ENCODE measurements around the gene PROSER2. TPM values are rescaled to one million over a fixed set of nuclear protein-coding genes. Genes with fewer than 3 reads are reported as not detected.

PROSER2 gene
- total and polyA plus RNA-seq, 4 donors, result 6.5 to 24.9 (median 9.9) TPM

- 79% methylated on average over 7 of the region's 7 CpGs for WGBS
- no peak overlapping the region for H3K9ac ChIP-seq (ENCODE audit: low read depth in 1 of 2, low read length in 2 of 2)
- no peak overlapping the region for H3K4me3 ChIP-seq (ENCODE audit: low read depth in 1 of 3, low read length in 3 of 3)
- DNase-seq (ENCODE audit: low spot score), result no peak
- H3K36me3 ChIP-seq (ENCODE audit: control insufficient read depth in 4 of 4, insufficient read depth in 3 of 4, low read depth in 1 of 4, low read length in 3 of 4), result no peaks in the 10 kb centered on the region
- H3K27ac ChIP-seq (ENCODE audit: low read depth in 1 of 2, low read length in 2 of 2), result no peak overlapping the region
- no peaks in the 10 kb centered on the region for H3K27me3 ChIP-seq (ENCODE audit: control insufficient read depth in 4 of 4, insufficient read depth in 4 of 4, low read length in 3 of 4)
- TF ChIP-seq YY1 (IDR thresholded peaks at IDR 0.05), result no peak
- no peak for TF ChIP-seq ATF3 (IDR thresholded peaks at IDR 0.05)
- TF ChIP-seq SP1 (IDR thresholded peaks at IDR 0.05), result no peak
- no peak for TF ChIP-seq JUND (IDR thresholded peaks at IDR 0.05)
- TF ChIP-seq, protein P1, sequence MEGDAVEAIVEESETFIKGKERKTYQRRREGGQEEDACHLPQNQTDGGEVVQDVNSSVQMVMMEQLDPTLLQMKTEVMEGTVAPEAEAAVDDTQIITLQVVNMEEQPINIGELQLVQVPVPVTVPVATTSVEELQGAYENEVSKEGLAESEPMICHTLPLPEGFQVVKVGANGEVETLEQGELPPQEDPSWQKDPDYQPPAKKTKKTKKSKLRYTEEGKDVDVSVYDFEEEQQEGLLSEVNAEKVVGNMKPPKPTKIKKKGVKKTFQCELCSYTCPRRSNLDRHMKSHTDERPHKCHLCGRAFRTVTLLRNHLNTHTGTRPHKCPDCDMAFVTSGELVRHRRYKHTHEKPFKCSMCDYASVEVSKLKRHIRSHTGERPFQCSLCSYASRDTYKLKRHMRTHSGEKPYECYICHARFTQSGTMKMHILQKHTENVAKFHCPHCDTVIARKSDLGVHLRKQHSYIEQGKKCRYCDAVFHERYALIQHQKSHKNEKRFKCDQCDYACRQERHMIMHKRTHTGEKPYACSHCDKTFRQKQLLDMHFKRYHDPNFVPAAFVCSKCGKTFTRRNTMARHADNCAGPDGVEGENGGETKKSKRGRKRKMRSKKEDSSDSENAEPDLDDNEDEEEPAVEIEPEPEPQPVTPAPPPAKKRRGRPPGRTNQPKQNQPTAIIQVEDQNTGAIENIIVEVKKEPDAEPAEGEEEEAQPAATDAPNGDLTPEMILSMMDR (IDR thresholded peaks at IDR 0.05; ENCODE audit: low read depth, low read length, missing input control), result no peak
- TF ChIP-seq FOXA1 (IDR thresholded peaks at IDR 0.05), result no peak
- TF ChIP-seq TAF1 (conservative IDR thresholded peaks at IDR 0.05), result no peak
- no peak for TF ChIP-seq RXRA (IDR thresholded peaks at IDR 0.05)
- no peak for TF ChIP-seq NR2F2 (IDR thresholded peaks at IDR 0.05)
- H3K4me1 ChIP-seq (ENCODE audit: control insufficient read depth in 4 of 4, insufficient read depth in 4 of 4, low read length in 3 of 4), result no peaks in the 10 kb centered on the region
- H3K9me3 ChIP-seq (ENCODE audit: control insufficient read depth in 4 of 4, low read length in 3 of 4), result no peaks in the 10 kb centered on the region
Observed at GRCh38 chr10:11884706-11885423, 61.7 kb downstream of the PROSER2 start.

DNA sequence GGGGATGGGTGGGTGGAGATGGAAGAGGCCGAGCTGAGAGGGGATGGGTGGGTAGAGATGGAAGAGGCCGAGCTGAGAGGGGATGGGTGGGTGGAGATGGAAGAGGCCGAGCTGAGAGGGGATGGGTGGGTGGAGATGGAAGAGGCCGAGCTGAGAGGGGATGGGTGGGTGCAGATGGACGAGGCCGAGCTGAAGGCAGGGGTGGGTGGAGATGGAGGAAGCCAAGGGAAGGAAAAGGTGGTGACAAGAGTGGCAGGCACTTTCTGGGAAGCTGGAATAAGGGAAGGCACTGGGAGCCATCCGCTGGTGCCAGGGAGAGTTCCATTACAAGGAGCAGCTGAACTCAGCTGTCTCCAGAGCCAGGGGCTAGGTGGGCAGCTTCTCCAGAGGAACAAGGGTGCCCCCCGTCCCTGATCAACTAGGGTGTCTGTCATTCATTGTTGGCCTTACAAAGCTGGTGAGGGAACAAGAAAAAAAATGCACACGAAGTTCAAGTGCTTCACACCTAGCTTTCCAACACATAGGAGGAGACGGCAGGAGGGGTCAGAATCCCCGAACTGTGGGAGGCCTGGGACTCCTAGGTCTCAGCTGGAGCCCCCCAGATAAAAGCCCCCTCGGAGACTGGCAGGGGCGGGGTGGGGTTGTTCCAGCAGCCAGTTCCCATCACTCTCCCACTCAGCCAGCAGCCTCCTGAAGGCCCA lies 62.4 kb downstream of the PROSER2 start:
- no peak for DNase-seq (ENCODE audit: low spot score)
- H3K27me3 ChIP-seq (ENCODE audit: control insufficient read depth in 4 of 4, insufficient read depth in 4 of 4, low read length in 3 of 4), result no peaks in the 10 kb centered on the region
- no peaks in the 10 kb centered on the region for H3K4me1 ChIP-seq (ENCODE audit: control insufficient read depth in 4 of 4, insufficient read depth in 4 of 4, low read length in 3 of 4)
- WGBS, result 89% methylated on average over 13 of the region's 13 CpGs
- no peak overlapping the region for H3K4me3 ChIP-seq (ENCODE audit: low read depth in 1 of 3, low read length in 3 of 3)
- H3K9me3 ChIP-seq (ENCODE audit: control insufficient read depth in 4 of 4, low read length in 3 of 4), result no peaks in the 10 kb centered on the region
- TF ChIP-seq, protein P2, sequence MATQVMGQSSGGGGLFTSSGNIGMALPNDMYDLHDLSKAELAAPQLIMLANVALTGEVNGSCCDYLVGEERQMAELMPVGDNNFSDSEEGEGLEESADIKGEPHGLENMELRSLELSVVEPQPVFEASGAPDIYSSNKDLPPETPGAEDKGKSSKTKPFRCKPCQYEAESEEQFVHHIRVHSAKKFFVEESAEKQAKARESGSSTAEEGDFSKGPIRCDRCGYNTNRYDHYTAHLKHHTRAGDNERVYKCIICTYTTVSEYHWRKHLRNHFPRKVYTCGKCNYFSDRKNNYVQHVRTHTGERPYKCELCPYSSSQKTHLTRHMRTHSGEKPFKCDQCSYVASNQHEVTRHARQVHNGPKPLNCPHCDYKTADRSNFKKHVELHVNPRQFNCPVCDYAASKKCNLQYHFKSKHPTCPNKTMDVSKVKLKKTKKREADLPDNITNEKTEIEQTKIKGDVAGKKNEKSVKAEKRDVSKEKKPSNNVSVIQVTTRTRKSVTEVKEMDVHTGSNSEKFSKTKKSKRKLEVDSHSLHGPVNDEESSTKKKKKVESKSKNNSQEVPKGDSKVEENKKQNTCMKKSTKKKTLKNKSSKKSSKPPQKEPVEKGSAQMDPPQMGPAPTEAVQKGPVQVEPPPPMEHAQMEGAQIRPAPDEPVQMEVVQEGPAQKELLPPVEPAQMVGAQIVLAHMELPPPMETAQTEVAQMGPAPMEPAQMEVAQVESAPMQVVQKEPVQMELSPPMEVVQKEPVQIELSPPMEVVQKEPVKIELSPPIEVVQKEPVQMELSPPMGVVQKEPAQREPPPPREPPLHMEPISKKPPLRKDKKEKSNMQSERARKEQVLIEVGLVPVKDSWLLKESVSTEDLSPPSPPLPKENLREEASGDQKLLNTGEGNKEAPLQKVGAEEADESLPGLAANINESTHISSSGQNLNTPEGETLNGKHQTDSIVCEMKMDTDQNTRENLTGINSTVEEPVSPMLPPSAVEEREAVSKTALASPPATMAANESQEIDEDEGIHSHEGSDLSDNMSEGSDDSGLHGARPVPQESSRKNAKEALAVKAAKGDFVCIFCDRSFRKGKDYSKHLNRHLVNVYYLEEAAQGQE (IDR thresholded peaks at IDR 0.05), result no peak
- no peak for TF ChIP-seq GABPA (IDR thresholded peaks at IDR 0.05 in 1 of 2, conservative IDR thresholded peaks at IDR 0.05 in 1 of 2)
- TF ChIP-seq MAX (IDR thresholded peaks at IDR 0.05), result no peak
- TF ChIP-seq, protein P1 (IDR thresholded peaks at IDR 0.05; ENCODE audit: low read depth, low read length, missing input control), result no peak
- TF ChIP-seq TAF1 (conservative IDR thresholded peaks at IDR 0.05), result no peak
- no peak overlapping the region for H3K9ac ChIP-seq (ENCODE audit: low read depth in 1 of 2, low read length in 2 of 2)
- no peak overlapping the region for H3K27ac ChIP-seq (ENCODE audit: low read depth in 1 of 2, low read length in 2 of 2)
- no peaks in the 10 kb centered on the region for H3K36me3 ChIP-seq (ENCODE audit: control insufficient read depth in 4 of 4, insufficient read depth in 3 of 4, low read depth in 1 of 4, low read length in 3 of 4)

All from liver (tissue), 9 donors.